DND-41 (cell line): ENCODE data around the gene CTCF.

Source experiments
- ATAC-seq: fragments of 200-7000 bp; cut with Tn5 transposase; 3 replicates; pipeline ENCODE4 v1.9.1; 2021; ENCODE audit warnings: low read depth; ENCODE audit not compliant: insufficient read depth
- DNase-seq: peaks from one replicate; pipeline ENCODE4 v3.0.0-alpha.2; 2020
- H2AFZ ChIP-seq: 2 replicates; pipeline ENCODE4 v1.6.0; 2012; ENCODE audit warnings: low read depth, low read length
- H3K27ac ChIP-seq: 2 replicates; pipeline ENCODE4 v1.5.1; 2012; ENCODE audit warnings: low read length, inconsistent platforms
- H3K27me3 ChIP-seq: fragments of 200-600 bp; sonication (generic); 2 replicates; pipeline ENCODE4 v1.6.0; 2012; ENCODE audit warnings: low read length, mild to moderate bottlenecking, inconsistent platforms; ENCODE audit not compliant: insufficient read depth, poor library complexity
- H3K36me3 ChIP-seq: 2 replicates; pipeline ENCODE4 v1.5.1; 2012; ENCODE audit warnings: low read length, inconsistent platforms; ENCODE audit not compliant: insufficient read depth
- H3K4me1 ChIP-seq: 2 replicates; pipeline ENCODE4 v1.5.1; 2012; ENCODE audit warnings: mild to moderate bottlenecking, low read length; ENCODE audit not compliant: insufficient read depth
- H3K4me2 ChIP-seq: 2 replicates; pipeline ENCODE4 v1.6.0; 2012; ENCODE audit warnings: mild to moderate bottlenecking, moderate library complexity, low read length, inconsistent platforms; ENCODE audit not compliant: insufficient read depth
- H3K4me3 ChIP-seq, 2 experiments: fragments of 200-600 bp in 1 of 2; shearing (Covaris generic) in 1 of 2; 2 replicates each; pipeline ENCODE4 v1.5.1; 2012 to 2016; ENCODE audit warnings: inconsistent platforms in 2 of 2, low read length in 2 of 2, mild to moderate bottlenecking in 2 of 2, low read depth in 1 of 2, moderate library complexity in 1 of 2
- H3K79me2 ChIP-seq: 2 replicates; pipeline ENCODE4 v1.6.0; 2012; ENCODE audit warnings: low read length, inconsistent platforms; ENCODE audit not compliant: insufficient read depth
- H3K9ac ChIP-seq: 2 replicates; pipeline ENCODE4 v1.6.0; 2012; ENCODE audit warnings: low read depth, mild to moderate bottlenecking, inconsistent platforms, low read length, moderate library complexity
- H3K9me3 ChIP-seq: 2 replicates; pipeline ENCODE4 v1.5.1; 2012; ENCODE audit warnings: low read length, moderate library complexity, mild to moderate bottlenecking, inconsistent platforms; ENCODE audit not compliant: insufficient read depth, severe bottlenecking
- H4K20me1 ChIP-seq: 2 replicates; pipeline ENCODE4 v1.6.0; 2012; ENCODE audit warnings: low read length; ENCODE audit not compliant: insufficient read depth
- EZH2 ChIP-seq: IDR thresholded peaks from 3 replicates; pipeline ENCODE4 v1.6.1; 2012; ENCODE audit warnings: borderline replicate concordance, low read depth, mild to moderate bottlenecking, moderate library complexity, low read length, inconsistent platforms; ENCODE audit not compliant: severe bottlenecking
- TF ChIP-seq, protein P1 (sequence below): IDR thresholded peaks from 2 replicates; pipeline ENCODE4 v1.5.1; 2012; ENCODE audit warnings: borderline replicate concordance, low read length, moderate library complexity, mild to moderate bottlenecking; ENCODE audit not compliant: poor library complexity, severe bottlenecking; ENCODE audit errors: extremely low read depth

CTCF gene

DNA sequence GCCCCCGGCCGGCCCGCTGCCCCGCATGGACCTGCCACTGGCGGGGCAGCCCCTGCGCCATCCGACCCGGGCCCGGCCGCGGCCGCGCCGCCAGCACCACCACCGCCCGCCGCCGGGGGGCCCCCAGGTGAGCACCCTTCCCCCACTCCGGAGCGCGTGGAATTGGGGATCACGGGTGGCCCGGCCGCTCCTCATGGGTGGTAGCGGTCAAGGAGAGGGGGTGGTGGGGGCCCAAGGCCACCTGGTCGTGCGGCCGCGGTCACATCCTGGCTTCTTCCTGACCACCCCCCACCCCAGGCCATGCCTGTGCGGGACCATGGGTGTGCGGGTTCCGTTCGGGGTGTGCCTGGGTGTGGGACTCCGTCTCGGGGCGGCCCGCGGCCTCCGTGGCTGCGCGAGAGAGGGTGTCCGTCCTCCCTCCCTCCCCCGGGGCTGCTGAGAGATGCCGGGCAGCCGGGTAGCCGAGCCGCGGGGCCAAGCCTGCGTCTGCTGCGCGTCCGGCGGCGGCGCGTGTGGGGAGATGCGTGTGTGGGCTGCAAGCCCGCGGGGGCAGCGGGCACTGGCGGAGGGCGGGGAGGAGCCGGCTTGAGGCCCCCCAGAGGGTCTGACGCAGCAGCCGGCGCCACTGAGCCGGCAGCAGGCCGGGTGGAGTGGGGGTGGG is 90.9 kb downstream of the CTCF start:
- Histone ChIP-seq H3K36me3 (peaks cover 87% of the 10 kb centered on the region), H3K4me1 (peaks cover 5% of the 10 kb centered on the region), H3K27me3 (no peaks in the 10 kb centered on the region), H3K9ac (no peak overlapping the region), H3K9me3 (no peaks in the 10 kb centered on the region), H3K79me2 (peaks cover 5% of the 10 kb centered on the region), H3K4me2 (no peak overlapping the region), H2AFZ (no peak overlapping the region), H3K27ac (no peak overlapping the region), H4K20me1 (peaks cover 40% of the 10 kb centered on the region), H3K4me3 (no peak overlapping the region)
- DNase-seq (no peak), ATAC-seq (no peak)
- no peak for TF ChIP-seq EZH2
- TF ChIP-seq, protein P1, sequence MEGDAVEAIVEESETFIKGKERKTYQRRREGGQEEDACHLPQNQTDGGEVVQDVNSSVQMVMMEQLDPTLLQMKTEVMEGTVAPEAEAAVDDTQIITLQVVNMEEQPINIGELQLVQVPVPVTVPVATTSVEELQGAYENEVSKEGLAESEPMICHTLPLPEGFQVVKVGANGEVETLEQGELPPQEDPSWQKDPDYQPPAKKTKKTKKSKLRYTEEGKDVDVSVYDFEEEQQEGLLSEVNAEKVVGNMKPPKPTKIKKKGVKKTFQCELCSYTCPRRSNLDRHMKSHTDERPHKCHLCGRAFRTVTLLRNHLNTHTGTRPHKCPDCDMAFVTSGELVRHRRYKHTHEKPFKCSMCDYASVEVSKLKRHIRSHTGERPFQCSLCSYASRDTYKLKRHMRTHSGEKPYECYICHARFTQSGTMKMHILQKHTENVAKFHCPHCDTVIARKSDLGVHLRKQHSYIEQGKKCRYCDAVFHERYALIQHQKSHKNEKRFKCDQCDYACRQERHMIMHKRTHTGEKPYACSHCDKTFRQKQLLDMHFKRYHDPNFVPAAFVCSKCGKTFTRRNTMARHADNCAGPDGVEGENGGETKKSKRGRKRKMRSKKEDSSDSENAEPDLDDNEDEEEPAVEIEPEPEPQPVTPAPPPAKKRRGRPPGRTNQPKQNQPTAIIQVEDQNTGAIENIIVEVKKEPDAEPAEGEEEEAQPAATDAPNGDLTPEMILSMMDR = no peak

DNA sequence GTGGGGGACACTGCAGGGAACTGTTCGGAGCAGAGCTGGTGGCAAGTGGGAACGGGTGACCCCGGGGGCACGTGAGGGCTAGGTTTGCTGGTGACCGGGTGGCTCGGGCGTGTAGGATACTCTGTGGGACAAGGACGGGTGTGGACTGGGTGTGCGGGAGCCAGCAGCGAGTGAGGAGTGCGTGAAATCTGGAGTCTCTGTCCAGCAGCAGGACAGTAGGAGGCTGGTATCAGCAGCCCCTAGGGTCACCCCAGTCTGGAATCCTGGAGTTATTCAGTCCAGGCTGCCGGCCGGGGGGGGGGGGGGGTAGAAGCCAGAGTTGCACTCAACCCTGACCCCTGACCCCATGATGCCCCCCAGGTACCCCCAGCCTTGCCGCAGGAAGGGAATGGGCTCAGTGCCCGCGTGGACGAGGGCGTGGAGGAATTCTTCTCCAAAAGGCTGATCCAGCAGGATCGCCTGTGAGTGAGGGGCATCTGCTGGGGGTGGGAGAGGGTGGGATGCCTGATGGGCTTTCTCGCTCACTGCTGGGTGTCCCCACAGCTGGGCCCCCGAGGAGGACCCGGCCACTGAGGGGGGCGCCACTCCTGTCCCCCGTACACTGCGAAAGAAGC is 91.6 kb downstream of the CTCF start:
- ATAC-seq (no peak), DNase-seq (no peak)
- no peaks in the 10 kb centered on the region for H3K27me3 ChIP-seq
- H2AFZ ChIP-seq = no peak overlapping the region
- H3K36me3 ChIP-seq = peaks cover 87% of the 10 kb centered on the region
- H3K27ac ChIP-seq = no peak overlapping the region
- no peak overlapping the region for H3K4me3 ChIP-seq
- H4K20me1 ChIP-seq = peaks cover 47% of the 10 kb centered on the region
- H3K4me2 ChIP-seq = no peak overlapping the region
- no peak overlapping the region for H3K9ac ChIP-seq
- TF ChIP-seq, protein P1 = no peak
- TF ChIP-seq EZH2 = no peak
- no peaks in the 10 kb centered on the region for H3K9me3 ChIP-seq
- H3K4me1 ChIP-seq = peaks cover 12% of the 10 kb centered on the region
- H3K79me2 ChIP-seq = peaks cover 11% of the 10 kb centered on the region

DNA sequence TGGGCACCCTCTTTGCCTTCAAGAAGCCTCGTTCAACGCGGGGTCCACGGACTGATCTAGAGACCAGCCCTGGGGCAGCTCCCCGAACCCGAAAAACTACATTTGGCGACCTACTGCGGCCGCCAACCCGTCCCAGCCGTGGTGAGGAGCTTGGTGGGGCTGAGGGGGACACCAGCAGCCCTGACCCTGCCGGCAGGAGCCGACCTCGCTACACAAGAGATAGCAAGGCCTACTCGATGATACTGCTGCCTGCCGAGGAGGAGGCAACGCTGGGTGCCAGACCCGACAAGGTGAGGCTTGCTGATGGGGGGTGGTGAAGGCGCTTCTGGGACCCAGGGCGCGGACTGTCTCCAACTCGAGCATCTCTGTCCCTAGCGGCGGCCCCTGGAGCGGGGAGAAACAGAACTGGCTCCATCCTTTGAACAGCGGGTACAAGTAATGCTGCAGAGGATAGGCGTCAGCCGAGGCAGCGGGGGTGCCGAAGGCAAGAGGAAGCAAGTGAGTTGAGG is 92.1 kb downstream of the CTCF start:
- Histone ChIP-seq H2AFZ (no peak overlapping the region), H3K79me2 (peaks cover 17% of the 10 kb centered on the region), H3K4me1 (peaks cover 17% of the 10 kb centered on the region), H3K27me3 (no peaks in the 10 kb centered on the region), H3K36me3 (peaks cover 84% of the 10 kb centered on the region), H3K4me3 (no peak overlapping the region), H3K9ac (no peak overlapping the region), H4K20me1 (peaks cover 52% of the 10 kb centered on the region), H3K9me3 (no peaks in the 10 kb centered on the region), H3K4me2 (no peak overlapping the region), H3K27ac (no peak overlapping the region)
- ATAC-seq = no peak
- TF ChIP-seq, protein P1 = no peak
- TF ChIP-seq EZH2 = no peak
- no peak for DNase-seq
